Activated naive CD8-positive, alpha-beta T cell (primary cell): ENCODE data around the gene MCF2L2.
A peak's percentile ranks its signal among the peaks of the same experiment; 100 is the strongest.

Source experiments
- H3K27ac Mint-ChIP-seq: one replicate; pipeline ENCODE4 v1.8.0; 2021; ENCODE audit warnings: mixed read lengths
- H3K27me3 Mint-ChIP-seq: one replicate; pipeline ENCODE4 v1.8.0; 2021; ENCODE audit warnings: mixed read lengths
- H3K36me3 Mint-ChIP-seq: one replicate; pipeline ENCODE4 v1.8.0; 2021; ENCODE audit warnings: mixed read lengths
- H3K4me1 Mint-ChIP-seq: one replicate; pipeline ENCODE4 v1.8.0; 2021; ENCODE audit warnings: low read depth, mixed read lengths
- H3K4me3 Mint-ChIP-seq: one replicate; pipeline ENCODE4 v1.8.0; 2021; ENCODE audit warnings: mild to moderate bottlenecking, mixed read lengths
- H3K9me3 Mint-ChIP-seq: one replicate; pipeline ENCODE4 v1.8.0; 2021; ENCODE audit warnings: low read depth, mixed read lengths

MCF2L2 gene

GRCh38 chr3:183215591-183216202 is 212.7 kb downstream of the MCF2L2 start:
- H3K27me3 Mint-ChIP-seq: no peaks in the 10 kb centered on the region
- H3K27ac Mint-ChIP-seq: no peak overlapping the region
- H3K36me3 Mint-ChIP-seq: peaks cover 10% of the 10 kb centered on the region
- H3K4me3 Mint-ChIP-seq: no peak overlapping the region
- H3K4me1 Mint-ChIP-seq: peaks cover 23% of the 10 kb centered on the region
- H3K9me3 Mint-ChIP-seq: no peaks in the 10 kb centered on the region

- Mint-ChIP-seq H3K36me3 (peaks cover 13% of the 10 kb centered on the region), H3K4me3 (no peak overlapping the region), H3K27me3 (no peaks in the 10 kb centered on the region), H3K4me1 (peaks cover 33% of the 10 kb centered on the region), H3K27ac (no peak overlapping the region), H3K9me3 (no peaks in the 10 kb centered on the region)
Observed at GRCh38 chr3:183214277-183214612, 214.2 kb downstream of the MCF2L2 start.

GRCh38 chr3:183213415-183214276 is 214.8 kb downstream of the MCF2L2 start:
- Mint-ChIP-seq H3K27ac (no peak overlapping the region), H3K36me3 (peaks cover 15% of the 10 kb centered on the region), H3K4me3 (no peak overlapping the region), H3K4me1 (peaks cover 34% of the 10 kb centered on the region), H3K27me3 (no peaks in the 10 kb centered on the region), H3K9me3 (no peaks in the 10 kb centered on the region)

GRCh38 chr3:183212565-183212964 is 215.9 kb downstream of the MCF2L2 start:
- Mint-ChIP-seq H3K4me3 (no peak overlapping the region), H3K36me3 (peaks cover 22% of the 10 kb centered on the region), H3K27me3 (no peaks in the 10 kb centered on the region), H3K4me1 (peaks cover 43% of the 10 kb centered on the region), H3K27ac (peak overlapping the region; percentile 89), H3K9me3 (no peaks in the 10 kb centered on the region)

GRCh38 chr3:183212096-183212495 is 216.3 kb downstream of the MCF2L2 start:
- Mint-ChIP-seq H3K27me3 (no peaks in the 10 kb centered on the region), H3K4me3 (no peak overlapping the region), H3K36me3 (peaks cover 22% of the 10 kb centered on the region), H3K9me3 (no peaks in the 10 kb centered on the region), H3K4me1 (peaks cover 48% of the 10 kb centered on the region), H3K27ac (peak overlapping the region; percentile 89)

GRCh38 chr3:183211352-183211751 is 217.1 kb downstream of the MCF2L2 start:
- Mint-ChIP-seq H3K9me3 (no peaks in the 10 kb centered on the region), H3K27me3 (no peaks in the 10 kb centered on the region), H3K4me1 (peaks cover 54% of the 10 kb centered on the region), H3K4me3 (no peak overlapping the region), H3K27ac (peak overlapping the region; percentile 89), H3K36me3 (peaks cover 22% of the 10 kb centered on the region)

GRCh38 chr3:183210862-183211341 is 217.5 kb downstream of the MCF2L2 start:
- Mint-ChIP-seq H3K4me3 (peak overlapping the region; percentile 2), H3K9me3 (no peaks in the 10 kb centered on the region), H3K27ac (peak overlapping the region; percentile 89), H3K27me3 (no peaks in the 10 kb centered on the region), H3K36me3 (peaks cover 20% of the 10 kb centered on the region), H3K4me1 (peaks cover 56% of the 10 kb centered on the region)

- H3K36me3 Mint-ChIP-seq: peaks cover 20% of the 10 kb centered on the region
- no peaks in the 10 kb centered on the region for H3K9me3 Mint-ChIP-seq
- H3K27ac Mint-ChIP-seq: peak overlapping the region; percentile 89
- peak overlapping the region; percentile 2 for H3K4me3 Mint-ChIP-seq
- H3K27me3 Mint-ChIP-seq: no peaks in the 10 kb centered on the region
- peaks cover 56% of the 10 kb centered on the region for H3K4me1 Mint-ChIP-seq
Observed at GRCh38 chr3:183210341-183210740, 218.1 kb downstream of the MCF2L2 start.

- peak overlapping the region; percentile 92 for H3K27ac Mint-ChIP-seq
- peak overlapping the region; percentile 42 for H3K4me3 Mint-ChIP-seq
- no peaks in the 10 kb centered on the region for H3K27me3 Mint-ChIP-seq
- peaks cover 56% of the 10 kb centered on the region for H3K4me1 Mint-ChIP-seq
- H3K9me3 Mint-ChIP-seq: peaks cover 2% of the 10 kb centered on the region
- H3K36me3 Mint-ChIP-seq: peaks cover 24% of the 10 kb centered on the region
Observed at GRCh38 chr3:183208800-183209199, 219.6 kb downstream of the MCF2L2 start.

GRCh38 chr3:183208260-183208659 is 220.2 kb downstream of the MCF2L2 start:
- Mint-ChIP-seq H3K4me3 (peak overlapping the region; percentile 48), H3K27me3 (no peaks in the 10 kb centered on the region), H3K9me3 (peaks cover 7% of the 10 kb centered on the region), H3K27ac (peak overlapping the region; percentile 92), H3K36me3 (peaks cover 29% of the 10 kb centered on the region), H3K4me1 (peaks cover 58% of the 10 kb centered on the region)

GRCh38 chr3:183203670-183204069 is 224.7 kb downstream of the MCF2L2 start:
- H3K27ac Mint-ChIP-seq: no peak overlapping the region
- H3K9me3 Mint-ChIP-seq: peaks cover 15% of the 10 kb centered on the region
- no peak overlapping the region for H3K4me3 Mint-ChIP-seq

GRCh38 chr3:183202004-183202722 is 226.3 kb downstream of the MCF2L2 start:
- Mint-ChIP-seq H3K4me1 (peaks cover 22% of the 10 kb centered on the region), H3K27ac (peak overlapping the region; percentile 35), H3K27me3 (no peaks in the 10 kb centered on the region), H3K4me3 (peak overlapping the region; percentile 24), H3K9me3 (peaks cover 15% of the 10 kb centered on the region), H3K36me3 (peaks cover 26% of the 10 kb centered on the region)

More at GRCh38 chr3:183203670-183204069, 224.7 kb downstream of the MCF2L2 start:
- Mint-ChIP-seq H3K27me3 (no peaks in the 10 kb centered on the region), H3K4me1 (peaks cover 37% of the 10 kb centered on the region), H3K36me3 (peaks cover 32% of the 10 kb centered on the region)

GRCh38 chr3:183198939-183199338 is 229.5 kb downstream of the MCF2L2 start:
- no peak overlapping the region for H3K4me3 Mint-ChIP-seq
- no peak overlapping the region for H3K27ac Mint-ChIP-seq
- no peaks in the 10 kb centered on the region for H3K27me3 Mint-ChIP-seq
- H3K4me1 Mint-ChIP-seq: peaks cover 14% of the 10 kb centered on the region
- peaks cover 18% of the 10 kb centered on the region for H3K36me3 Mint-ChIP-seq
- peaks cover 15% of the 10 kb centered on the region for H3K9me3 Mint-ChIP-seq

- H3K4me1 Mint-ChIP-seq: peaks cover 14% of the 10 kb centered on the region
- H3K36me3 Mint-ChIP-seq: peaks cover 11% of the 10 kb centered on the region
- peaks cover 7% of the 10 kb centered on the region for H3K9me3 Mint-ChIP-seq
Observed at GRCh38 chr3:183197734-183198133, 230.7 kb downstream of the MCF2L2 start.

GRCh38 chr3:183195266-183195665 is 233.2 kb downstream of the MCF2L2 start:
- H3K27me3 Mint-ChIP-seq: no peaks in the 10 kb centered on the region
- H3K4me3 Mint-ChIP-seq: no peak overlapping the region
- peaks cover 5% of the 10 kb centered on the region for H3K36me3 Mint-ChIP-seq
- H3K27ac Mint-ChIP-seq: no peak overlapping the region
- no peaks in the 10 kb centered on the region for H3K9me3 Mint-ChIP-seq
- H3K4me1 Mint-ChIP-seq: peaks cover 3% of the 10 kb centered on the region

More at GRCh38 chr3:183197734-183198133, 230.7 kb downstream of the MCF2L2 start:
- no peak overlapping the region for H3K4me3 Mint-ChIP-seq
- no peak overlapping the region for H3K27ac Mint-ChIP-seq
- no peaks in the 10 kb centered on the region for H3K27me3 Mint-ChIP-seq
